ENCODE measurements around the gene SOX8. TPM values are rescaled to one million over a fixed set of nuclear protein-coding genes. Genes with fewer than 3 reads are reported as not detected.
"Not testable (repeated sequence)": the region's sequence is repeated elsewhere in the genome, so short reads cannot be mapped to it uniquely, and the experiment has no call there.

Gene SOX8
- total RNA-seq, 4 donors from 2014 or later = under 0.01 to 6.4 (median 1.1) TPM; not detected in 1

GRCh38 chr16:947255-947921 lies 34.2 kb upstream of the SOX8 start:
- H3K9me3 ChIP-seq = peaks cover 0 to 2% of the 10 kb centered on the region in 2 donors
- intact Hi-C loops (cut with DNase I; ENCODE audit: low total_unique reads) = no loop called here
- no peaks in the 10 kb centered on the region for H3K27me3 ChIP-seq
- DNase-seq = no peak
- no peaks in the 10 kb centered on the region for H3K4me1 ChIP-seq
- H3K36me3 ChIP-seq = no peaks in the 10 kb centered on the region
- TF ChIP-seq POLR2A (IDR thresholded peaks at IDR 0.05) = no peak
- TF ChIP-seq, protein P1, sequence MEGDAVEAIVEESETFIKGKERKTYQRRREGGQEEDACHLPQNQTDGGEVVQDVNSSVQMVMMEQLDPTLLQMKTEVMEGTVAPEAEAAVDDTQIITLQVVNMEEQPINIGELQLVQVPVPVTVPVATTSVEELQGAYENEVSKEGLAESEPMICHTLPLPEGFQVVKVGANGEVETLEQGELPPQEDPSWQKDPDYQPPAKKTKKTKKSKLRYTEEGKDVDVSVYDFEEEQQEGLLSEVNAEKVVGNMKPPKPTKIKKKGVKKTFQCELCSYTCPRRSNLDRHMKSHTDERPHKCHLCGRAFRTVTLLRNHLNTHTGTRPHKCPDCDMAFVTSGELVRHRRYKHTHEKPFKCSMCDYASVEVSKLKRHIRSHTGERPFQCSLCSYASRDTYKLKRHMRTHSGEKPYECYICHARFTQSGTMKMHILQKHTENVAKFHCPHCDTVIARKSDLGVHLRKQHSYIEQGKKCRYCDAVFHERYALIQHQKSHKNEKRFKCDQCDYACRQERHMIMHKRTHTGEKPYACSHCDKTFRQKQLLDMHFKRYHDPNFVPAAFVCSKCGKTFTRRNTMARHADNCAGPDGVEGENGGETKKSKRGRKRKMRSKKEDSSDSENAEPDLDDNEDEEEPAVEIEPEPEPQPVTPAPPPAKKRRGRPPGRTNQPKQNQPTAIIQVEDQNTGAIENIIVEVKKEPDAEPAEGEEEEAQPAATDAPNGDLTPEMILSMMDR (IDR thresholded peaks at IDR 0.05) = no peak
- H3K27ac ChIP-seq = no peak overlapping the region
- H3K4me3 ChIP-seq = no peak overlapping the region

- H3K4me1 ChIP-seq; H3K36me3 ChIP-seq; H3K4me3 ChIP-seq; H3K27ac ChIP-seq; H3K9me3 ChIP-seq; H3K27me3 ChIP-seq; DNase-seq; intact Hi-C loops (cut with DNase I; ENCODE audit: low total_unique reads): not testable (repeated sequence)
Observed at GRCh38 chr16:947922-948303, 33.7 kb upstream of the SOX8 start.

DNA sequence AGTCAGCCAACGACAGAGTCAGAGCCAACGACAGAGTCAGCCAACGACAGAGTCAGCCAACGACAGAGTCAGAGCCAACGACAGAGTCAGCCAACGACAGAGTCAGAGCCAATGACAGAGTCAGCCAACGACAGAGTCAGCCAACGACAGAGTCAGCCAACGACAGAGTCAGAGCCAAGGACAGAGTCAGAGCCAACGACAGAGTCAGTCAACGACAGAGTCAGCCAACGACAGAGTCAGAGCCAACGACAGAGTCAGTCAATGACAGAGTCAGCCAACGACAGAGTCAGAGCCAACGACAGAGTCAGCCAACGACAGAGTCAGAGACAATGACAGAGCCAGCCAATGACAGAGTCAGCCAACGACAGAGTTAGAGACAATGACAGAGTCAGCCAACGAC lies 32.8 kb upstream of the SOX8 start:
- H3K9me3 ChIP-seq; H3K4me3 ChIP-seq; H3K27me3 ChIP-seq; H3K36me3 ChIP-seq; intact Hi-C loops (cut with DNase I; ENCODE audit: low total_unique reads); H3K27ac ChIP-seq; H3K4me1 ChIP-seq; DNase-seq: not testable (repeated sequence)

DNA sequence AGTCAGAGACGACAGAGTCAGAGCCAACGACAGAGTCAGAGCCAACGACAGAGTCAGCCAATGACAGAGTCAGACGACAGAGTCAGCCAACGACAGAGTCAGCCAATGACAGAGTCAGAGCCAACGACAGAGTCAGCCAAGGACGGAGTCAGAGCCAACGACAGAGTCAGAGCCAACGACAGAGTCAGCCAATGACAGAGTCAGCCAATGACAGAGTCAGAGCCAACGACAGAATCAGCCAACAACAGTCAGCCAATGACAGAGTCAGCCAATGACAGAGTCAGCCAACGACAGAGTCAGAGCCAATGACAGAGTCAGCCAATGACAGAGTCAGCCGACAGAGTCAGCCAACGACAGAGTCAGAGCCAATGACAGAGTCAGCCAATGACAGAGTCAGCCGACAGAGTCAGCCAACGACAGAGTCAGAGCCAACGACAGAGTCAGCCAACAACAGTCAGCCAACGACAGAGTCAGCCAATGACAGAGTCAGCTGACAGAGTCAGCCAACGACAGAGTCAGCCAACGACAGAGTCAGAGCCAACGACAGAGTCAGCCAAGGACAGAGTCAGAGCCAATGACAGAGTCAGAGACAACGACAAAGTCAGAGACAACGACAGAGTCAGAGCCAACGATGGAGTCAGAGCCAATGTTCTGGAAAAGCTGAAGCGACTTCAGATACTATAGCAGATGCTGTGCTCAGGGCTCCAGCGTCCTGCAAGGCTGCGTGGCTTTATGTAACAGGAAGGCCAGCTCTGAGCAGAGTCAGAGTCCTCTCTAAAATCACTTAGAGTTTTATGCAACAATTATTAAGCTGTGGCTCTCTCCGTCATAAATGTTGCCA lies 30.6 kb upstream of the SOX8 start:
- H3K36me3 ChIP-seq; H3K9me3 ChIP-seq; H3K4me1 ChIP-seq; H3K4me3 ChIP-seq; H3K27ac ChIP-seq; DNase-seq; H3K27me3 ChIP-seq; intact Hi-C loops (cut with DNase I; ENCODE audit: low total_unique reads): not testable (repeated sequence)

GRCh38 chr16:951660-952301 lies 29.8 kb upstream of the SOX8 start:
- Histone ChIP-seq H3K4me1 (no peaks in the 10 kb centered on the region), H3K27ac (no peak overlapping the region), H3K4me3 (no peak overlapping the region), H3K27me3 (no peaks in the 10 kb centered on the region), H3K9me3 (no peaks in the 10 kb centered on the region), H3K36me3 (no peaks in the 10 kb centered on the region)
- TF ChIP-seq, protein P1 (IDR thresholded peaks at IDR 0.05) = no peak
- no peak for TF ChIP-seq POLR2A (IDR thresholded peaks at IDR 0.05)
- intact Hi-C loops (cut with DNase I; ENCODE audit: low total_unique reads) = no loop called here
- DNase-seq = no peak

DNA sequence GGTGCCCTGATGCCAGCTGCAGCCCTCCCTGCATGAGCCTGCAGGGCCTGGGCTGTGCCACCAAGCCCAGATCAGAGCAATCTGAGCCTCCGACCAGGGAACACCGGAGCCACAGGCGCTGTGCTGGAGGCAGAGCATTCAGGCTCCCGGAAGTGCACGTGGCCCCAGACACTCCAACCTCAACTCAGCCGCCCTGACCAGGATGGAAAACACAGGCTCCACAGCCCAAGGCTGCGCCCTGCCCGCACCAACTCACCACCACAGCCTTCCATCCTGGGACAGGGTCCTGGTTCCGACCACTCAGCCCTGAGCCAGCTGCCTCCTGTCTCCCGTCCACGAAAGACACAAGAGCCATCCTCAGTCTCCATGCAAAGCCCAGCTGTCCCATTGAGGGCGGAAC lies 29.2 kb upstream of the SOX8 start:
- TF ChIP-seq POLR2A (IDR thresholded peaks at IDR 0.05) = no peak
- TF ChIP-seq, protein P1 (IDR thresholded peaks at IDR 0.05) = no peak
- intact Hi-C loops (cut with DNase I; ENCODE audit: low total_unique reads) = no loop called here
- H3K36me3 ChIP-seq = no peaks in the 10 kb centered on the region
- H3K4me3 ChIP-seq = no peak overlapping the region
- H3K27me3 ChIP-seq = no peaks in the 10 kb centered on the region
- no peaks in the 10 kb centered on the region for H3K9me3 ChIP-seq
- no peaks in the 10 kb centered on the region for H3K4me1 ChIP-seq
- no peak overlapping the region for H3K27ac ChIP-seq
- no peak for DNase-seq

- H3K27ac ChIP-seq; H3K27me3 ChIP-seq; H3K4me3 ChIP-seq; H3K9me3 ChIP-seq; intact Hi-C loops (cut with DNase I; ENCODE audit: low total_unique reads); H3K4me1 ChIP-seq; H3K36me3 ChIP-seq; DNase-seq: not testable (repeated sequence)
Observed at GRCh38 chr16:953818-954217, 27.8 kb upstream of the SOX8 start.

GRCh38 chr16:955766-956165 lies 25.8 kb upstream of the SOX8 start:
- H3K9me3 ChIP-seq; DNase-seq; H3K27ac ChIP-seq; H3K4me1 ChIP-seq; intact Hi-C loops (cut with DNase I; ENCODE audit: low total_unique reads); H3K36me3 ChIP-seq; H3K27me3 ChIP-seq; H3K4me3 ChIP-seq: not testable (repeated sequence)
